Sigmoid colon (tissue), 7 donors: ENCODE data around the gene ZNF365. TPM values are rescaled to one million over a fixed set of nuclear protein-coding genes. Genes with fewer than 3 reads are reported as not detected.

Experiments used
- DNase-seq: peaks from one replicate; pipeline ENCODE4 v3.0.0-alpha.2; 2019
- H3K27ac ChIP-seq, 4 donors: fragments of 200-600 bp; sonication (generic); one replicate each; pipeline ENCODE4 v1.5.1; 2016 to 2019; ENCODE audit warnings: mild to moderate bottlenecking in 1 of 4
- H3K27me3 ChIP-seq, 3 donors: fragments of 200-600 bp; sonication (generic); one replicate each; pipeline ENCODE4 v1.5.1; 2019; ENCODE audit warnings: mild to moderate bottlenecking in 1 of 3
- H3K36me3 ChIP-seq, 4 donors: fragments of 200-600 bp; sonication (generic); one replicate each; pipeline ENCODE4 v1.5.1; 2016 to 2019
- H3K4me1 ChIP-seq, 4 donors: fragments of 200-600 bp; sonication (generic); one replicate each; pipeline ENCODE4 v1.5.1; 2017 to 2019
- H3K4me3 ChIP-seq, 4 donors: fragments of 200-600 bp; sonication (generic); one replicate each; pipeline ENCODE4 v1.5.1; 2017 to 2019; ENCODE audit warnings: mild to moderate bottlenecking in 2 of 4, moderate library complexity in 1 of 4
- H3K9me3 ChIP-seq, 4 donors: fragments of 200-600 bp in 3 of 4; sonication (generic) in 3 of 4; one replicate each; pipeline versions ENCODE4 v1.5.1 to v1.6.1; 2013 to 2019
- CTCF ChIP-seq, 4 experiments: fragments of 450-650 bp in 3 of 4; fragments of 200-600 bp in 1 of 4; IDR thresholded peaks; one replicate each; pipeline ENCODE4 v1.5.1; 2016 to 2019; ENCODE audit warnings: antibody characterized with exemption in 4 of 4, mild to moderate bottlenecking in 3 of 4, moderate library complexity in 2 of 4
- EP300 ChIP-seq, 4 donors: sonication (generic); formaldehyde crosslinking; IDR thresholded peaks; one replicate each; pipeline ENCODE4 v1.6.1; 2017; ENCODE audit warnings: antibody characterized with exemption in 4 of 4
- POLR2A ChIP-seq, 2 donors: fragments of 450-650 bp; IDR thresholded peaks; one replicate each; pipeline ENCODE4 v1.6.1; 2016; ENCODE audit warnings: antibody characterized with exemption in 2 of 2, mild to moderate bottlenecking in 2 of 2, moderate library complexity in 2 of 2
- POLR2AphosphoS5 ChIP-seq, 4 donors: sonication (generic); formaldehyde crosslinking; IDR thresholded peaks; one replicate each; pipeline ENCODE4 v1.6.1; 2017; ENCODE audit warnings: antibody characterized with exemption in 4 of 4
- WGBS, 2 donors: extraction: QIAGEN DNeasy Blood & Tissue Kit; methylation state at CpG; one replicate each; pipeline ENCODE4 v1.1.7; 2013; 5-methylcytosine and 5-hydroxymethylcytosine counted together
- intact Hi-C: fragments of 100-400 bp; cut with DNase I; formaldehyde crosslinking; loops from one replicate; pipeline ENCODE4 v1.15.1; 2023
- polyA plus RNA-seq, 3 donors: library from polyadenylated mRNA; stranded (reverse); fragments of 200-250 nt; gene quantifications; one replicate each; pipeline ENCODE4 v1.2.3, GENCODE V29; 2013
- total RNA-seq, 4 donors: library from RNA; depleted of rRNA; stranded (reverse); fragments of >200 nt; gene quantifications; one replicate each; pipeline ENCODE4 v1.1.0, GENCODE V29; 2016
- donor health status: healthy with polysubstance abuse.
- donor health status: Bipolar disorder and iron deficiency.
- donor health status: healthy.

Gene ZNF365
- total and polyA plus RNA-seq, 7 donors, result 0.16 to 0.82 (median 0.38) TPM; not detected in 3

GRCh38 chr10:62426086-62426485 is 51.9 kb downstream of the ZNF365 start:
- no peak for TF ChIP-seq POLR2A (IDR thresholded peaks at IDR 0.05)
- TF ChIP-seq EP300 (IDR thresholded peaks at IDR 0.05), result no peak
- no peaks in the 10 kb centered on the region for H3K36me3 ChIP-seq
- no peaks in the 10 kb centered on the region for H3K9me3 ChIP-seq
- no peak overlapping the region for H3K4me3 ChIP-seq
- WGBS, 2 donors, result 83 to 89% methylated on average over 1 of the region's 1 CpG
- H3K27me3 ChIP-seq, result no peaks in the 10 kb centered on the region
- intact Hi-C loops, result no loop called here
- H3K4me1 ChIP-seq, result no peaks in the 10 kb centered on the region
- DNase-seq, result no peak
- H3K27ac ChIP-seq, result no peak overlapping the region

- no peak for TF ChIP-seq POLR2A (IDR thresholded peaks at IDR 0.05)
- Histone ChIP-seq H3K27me3 (no peaks in the 10 kb centered on the region), H3K4me1 (no peaks in the 10 kb centered on the region), H3K4me3 (no peak overlapping the region), H3K36me3 (no peaks in the 10 kb centered on the region), H3K27ac (no peak overlapping the region), H3K9me3 (no peaks in the 10 kb centered on the region)
- WGBS, 2 donors, result 68 to 77% methylated on average over 3 of the region's 3 CpGs
- no peak for DNase-seq
- intact Hi-C loops, result no loop called here
Observed at GRCh38 chr10:62426600-62426999, 52.4 kb downstream of the ZNF365 start.

- 36 to 89% methylated on average over 1 of the region's 1 CpG for WGBS, 2 donors
- DNase-seq, result no peak
Observed at GRCh38 chr10:62430881-62431280, 56.7 kb downstream of the ZNF365 start.

GRCh38 chr10:62433181-62433692 is 59.1 kb downstream of the ZNF365 start:
- 64 to 68% methylated on average over 5 of the region's 5 CpGs for WGBS, 2 donors

More at GRCh38 chr10:62430881-62431280, 56.7 kb downstream of the ZNF365 start:
- Histone ChIP-seq H3K4me1 (peaks cover 0 to 13% (median 8%) of the 10 kb centered on the region in 4 donors), H3K4me3 (no peak overlapping the region), H3K27me3 (no peaks in the 10 kb centered on the region), H3K36me3 (no peaks in the 10 kb centered on the region), H3K9me3 (no peaks in the 10 kb centered on the region), H3K27ac (no peak overlapping the region)
- TF ChIP-seq POLR2AphosphoS5 (IDR thresholded peaks at IDR 0.05) (no peak), POLR2A (IDR thresholded peaks at IDR 0.05) (no peak), CTCF (IDR thresholded peaks at IDR 0.05) (no peak), EP300 (IDR thresholded peaks at IDR 0.05) (no peak)
- intact Hi-C loops, result no loop called here

GRCh38 chr10:62433901-62434300 is 59.7 kb downstream of the ZNF365 start:
- H3K4me1 ChIP-seq, result peaks cover 0 to 16% (median 8%) of the 10 kb centered on the region in 4 donors
- no peak overlapping the region for H3K4me3 ChIP-seq
- WGBS, 2 donors, result 80 to 91% methylated on average over 4 of the region's 4 CpGs
- H3K27ac ChIP-seq, result peak overlapping the region in 2 of 4 donors; percentile 10 to 60
- no peaks in the 10 kb centered on the region for H3K9me3 ChIP-seq
- no peak for TF ChIP-seq POLR2AphosphoS5 (IDR thresholded peaks at IDR 0.05)
- TF ChIP-seq CTCF (IDR thresholded peaks at IDR 0.05), result no peak
- no peak for TF ChIP-seq EP300 (IDR thresholded peaks at IDR 0.05)
- TF ChIP-seq POLR2A (IDR thresholded peaks at IDR 0.05), result no peak
- H3K27me3 ChIP-seq, result no peaks in the 10 kb centered on the region
- intact Hi-C loops, result no loop called here
- DNase-seq, result no peak
- no peaks in the 10 kb centered on the region for H3K36me3 ChIP-seq

More at GRCh38 chr10:62433181-62433692, 59.1 kb downstream of the ZNF365 start:
- TF ChIP-seq POLR2AphosphoS5 (IDR thresholded peaks at IDR 0.05), result peak in 1 of 4 donors; percentile 63
- no peak for TF ChIP-seq CTCF (IDR thresholded peaks at IDR 0.05)
- Histone ChIP-seq H3K27ac (peak overlapping the region in 2 of 4 donors; percentile 10 to 60), H3K9me3 (no peaks in the 10 kb centered on the region), H3K36me3 (no peaks in the 10 kb centered on the region), H3K27me3 (no peaks in the 10 kb centered on the region), H3K4me3 (no peak overlapping the region), H3K4me1 (peaks cover 0 to 16% (median 8%) of the 10 kb centered on the region in 4 donors)
- peak; percentile 84 for DNase-seq
- intact Hi-C loops, result no loop called here

- Histone ChIP-seq H3K36me3 (no peaks in the 10 kb centered on the region), H3K27ac (peak overlapping the region in 1 of 4 donors; percentile 42), H3K4me1 (peaks cover 0 to 31% (median 21%) of the 10 kb centered on the region in 4 donors), H3K9me3 (no peaks in the 10 kb centered on the region), H3K4me3 (no peak overlapping the region), H3K27me3 (no peaks in the 10 kb centered on the region)
- 4 to 12% methylated on average over 3 of the region's 3 CpGs for WGBS, 2 donors
- intact Hi-C loops, result loop anchor here (2.0 to 5.0 kb wide), 4 partner anchors 365 to 720 kb away; partner anchors contain the start of gene ADO
- TF ChIP-seq EP300 (IDR thresholded peaks at IDR 0.05) (peak in 1 of 4 donors; percentile 11), POLR2A (IDR thresholded peaks at IDR 0.05) (no peak), CTCF (IDR thresholded peaks at IDR 0.05) (peak; percentile 43 to 85 (median 66)), POLR2AphosphoS5 (IDR thresholded peaks at IDR 0.05) (peak; percentile 46 to 82 (median 70))
- no peak for DNase-seq
Observed at GRCh38 chr10:62437696-62438095, 63.5 kb downstream of the ZNF365 start.
